ENCODE measurements around the gene GRIK2. TPM values are rescaled to one million over a fixed set of nuclear protein-coding genes. Genes with fewer than 3 reads are reported as not detected.
"Not testable (repeated sequence)": the region's sequence is repeated elsewhere in the genome, so short reads cannot be mapped to it uniquely, and the experiment has no call there.

Gene GRIK2
- total and polyA plus RNA-seq, 3 experiments from 2014 or later, result not detected

GRCh38 chr6:101605874-101606273 is 212.4 kb downstream of the GRIK2 start:
- Mint-ChIP-seq H3K27me3 (no peaks in the 10 kb centered on the region), H3K4me1 (no peaks in the 10 kb centered on the region), H3K27ac (no peak overlapping the region), H3K9me3 (peaks cover 0 to 11% (median 0%) of the 10 kb centered on the region in 5 donors), H3K36me3 (no peaks in the 10 kb centered on the region), H3K4me3 (no peak overlapping the region)
- ChIA-PET CTCF (no interaction called here), POLR2A (no interaction called here)
- Histone ChIP-seq H3K27ac (ENCODE audit: low read depth, low read length) (no peak overlapping the region), H3K4me3 (ENCODE audit: low read length) (no peak overlapping the region), H3K36me3 (ENCODE audit: insufficient read depth, low read length) (no peaks in the 10 kb centered on the region), H3K4me1 (ENCODE audit: insufficient read depth, low read length) (no peaks in the 10 kb centered on the region), H3K9me3 (ENCODE audit: low read length) (no peaks in the 10 kb centered on the region), H3K27me3 (ENCODE audit: insufficient read depth, low read length, poor library complexity, severe bottlenecking) (no peaks in the 10 kb centered on the region)
- no peak for DNase-seq

- H3K27ac ChIP-seq (ENCODE audit: low read depth, low read length), result no peak overlapping the region
- no peak for DNase-seq
- peaks cover 0 to 6% (median 0%) of the 10 kb centered on the region in 5 donors for H3K9me3 Mint-ChIP-seq
- no peak overlapping the region for H3K4me3 ChIP-seq (ENCODE audit: low read length)
- no peaks in the 10 kb centered on the region for H3K36me3 ChIP-seq (ENCODE audit: insufficient read depth, low read length)
- no peaks in the 10 kb centered on the region for H3K4me1 Mint-ChIP-seq
- H3K27me3 Mint-ChIP-seq, result no peaks in the 10 kb centered on the region
- H3K4me1 ChIP-seq (ENCODE audit: insufficient read depth, low read length), result no peaks in the 10 kb centered on the region
- ChIA-PET POLR2A (no interaction called here), CTCF (no interaction called here)
- no peak overlapping the region for H3K27ac Mint-ChIP-seq
- H3K4me3 Mint-ChIP-seq, result no peak overlapping the region
- no peaks in the 10 kb centered on the region for H3K36me3 Mint-ChIP-seq
- H3K9me3 ChIP-seq (ENCODE audit: low read length), result no peaks in the 10 kb centered on the region
- no peaks in the 10 kb centered on the region for H3K27me3 ChIP-seq (ENCODE audit: insufficient read depth, low read length, poor library complexity, severe bottlenecking)
These were observed 213.7 kb downstream of the GRIK2 start for GRCh38 chr6:101607111-101607690.

GRCh38 chr6:101608703-101609102 is 215.2 kb downstream of the GRIK2 start:
- Histone ChIP-seq H3K4me1 (ENCODE audit: insufficient read depth, low read length) (no peaks in the 10 kb centered on the region), H3K9me3 (ENCODE audit: low read length) (no peaks in the 10 kb centered on the region), H3K27ac (ENCODE audit: low read depth, low read length) (no peak overlapping the region), H3K36me3 (ENCODE audit: insufficient read depth, low read length) (no peaks in the 10 kb centered on the region), H3K4me3 (ENCODE audit: low read length) (no peak overlapping the region), H3K27me3 (ENCODE audit: insufficient read depth, low read length, poor library complexity, severe bottlenecking) (no peaks in the 10 kb centered on the region)
- Mint-ChIP-seq H3K27ac (no peak overlapping the region), H3K36me3 (no peaks in the 10 kb centered on the region), H3K9me3 (peaks cover 0 to 3% (median 0%) of the 10 kb centered on the region in 5 donors), H3K4me3 (no peak overlapping the region), H3K4me1 (no peaks in the 10 kb centered on the region), H3K27me3 (no peaks in the 10 kb centered on the region)
- no peak for DNase-seq
- ChIA-PET CTCF (no interaction called here), POLR2A (no interaction called here)

- H3K36me3 ChIP-seq (ENCODE audit: insufficient read depth, low read length), result no peaks in the 10 kb centered on the region
- no peaks in the 10 kb centered on the region for H3K4me1 ChIP-seq (ENCODE audit: insufficient read depth, low read length)
- H3K4me1 Mint-ChIP-seq, result no peaks in the 10 kb centered on the region
- no peak overlapping the region for H3K4me3 ChIP-seq (ENCODE audit: low read length)
- H3K4me3 Mint-ChIP-seq, result no peak overlapping the region
- H3K27ac Mint-ChIP-seq, result no peak overlapping the region
- H3K27ac ChIP-seq (ENCODE audit: low read depth, low read length), result no peak overlapping the region
- H3K27me3 ChIP-seq (ENCODE audit: insufficient read depth, low read length, poor library complexity, severe bottlenecking), result no peaks in the 10 kb centered on the region
- H3K9me3 ChIP-seq (ENCODE audit: low read length), result no peaks in the 10 kb centered on the region
- H3K27me3 Mint-ChIP-seq, result no peaks in the 10 kb centered on the region
- H3K36me3 Mint-ChIP-seq, result no peaks in the 10 kb centered on the region
- ChIA-PET CTCF (no interaction called here), POLR2A (no interaction called here)
- H3K9me3 Mint-ChIP-seq, result peaks cover 0 to 3% (median 2%) of the 10 kb centered on the region in 5 donors
- DNase-seq, result no peak
These were observed 220.0 kb downstream of the GRIK2 start for GRCh38 chr6:101613556-101613955.

- no peaks in the 10 kb centered on the region for H3K36me3 ChIP-seq (ENCODE audit: insufficient read depth, low read length)
- no peaks in the 10 kb centered on the region for H3K36me3 Mint-ChIP-seq
- no peaks in the 10 kb centered on the region for H3K4me1 ChIP-seq (ENCODE audit: insufficient read depth, low read length)
- no peak overlapping the region for H3K4me3 Mint-ChIP-seq
- ChIA-PET CTCF (no interaction called here), POLR2A (no interaction called here)
- H3K4me1 Mint-ChIP-seq, result no peaks in the 10 kb centered on the region
- no peak overlapping the region for H3K27ac ChIP-seq (ENCODE audit: low read depth, low read length)
- no peak overlapping the region for H3K27ac Mint-ChIP-seq
- H3K4me3 ChIP-seq (ENCODE audit: low read length), result no peak overlapping the region
- no peaks in the 10 kb centered on the region for H3K27me3 ChIP-seq (ENCODE audit: insufficient read depth, low read length, poor library complexity, severe bottlenecking)
- H3K9me3 ChIP-seq (ENCODE audit: low read length), result no peaks in the 10 kb centered on the region
- no peaks in the 10 kb centered on the region for H3K27me3 Mint-ChIP-seq
- no peak for DNase-seq
- H3K9me3 Mint-ChIP-seq, result peaks cover 0 to 3% (median 0%) of the 10 kb centered on the region in 5 donors
These were observed 221.3 kb downstream of the GRIK2 start for GRCh38 chr6:101614774-101615173.

GRCh38 chr6:101626269-101626668 is 232.8 kb downstream of the GRIK2 start:
- Mint-ChIP-seq H3K4me1 (no peaks in the 10 kb centered on the region), H3K27me3 (no peaks in the 10 kb centered on the region), H3K9me3 (no peaks in the 10 kb centered on the region), H3K4me3 (no peak overlapping the region), H3K36me3 (no peaks in the 10 kb centered on the region), H3K27ac (no peak overlapping the region)
- ChIA-PET POLR2A (no interaction called here), CTCF (no interaction called here)
- no peaks in the 10 kb centered on the region for H3K4me1 ChIP-seq (ENCODE audit: insufficient read depth, low read length)
- H3K4me3 ChIP-seq (ENCODE audit: low read length), result no peak overlapping the region
- H3K27ac ChIP-seq (ENCODE audit: low read depth, low read length), result no peak overlapping the region
- no peaks in the 10 kb centered on the region for H3K36me3 ChIP-seq (ENCODE audit: insufficient read depth, low read length)
- DNase-seq, result no peak
- no peaks in the 10 kb centered on the region for H3K9me3 ChIP-seq (ENCODE audit: low read length)
- no peaks in the 10 kb centered on the region for H3K27me3 ChIP-seq (ENCODE audit: insufficient read depth, low read length, poor library complexity, severe bottlenecking)

- Mint-ChIP-seq H3K36me3 (no peaks in the 10 kb centered on the region), H3K4me3 (no peak overlapping the region), H3K27me3 (no peaks in the 10 kb centered on the region), H3K27ac (no peak overlapping the region), H3K9me3 (peaks cover 0 to 6% (median 0%) of the 10 kb centered on the region in 5 donors), H3K4me1 (no peaks in the 10 kb centered on the region)
- no peaks in the 10 kb centered on the region for H3K36me3 ChIP-seq (ENCODE audit: insufficient read depth, low read length)
- DNase-seq, result no peak
- H3K27ac ChIP-seq (ENCODE audit: low read depth, low read length), result no peak overlapping the region
- no peak overlapping the region for H3K4me3 ChIP-seq (ENCODE audit: low read length)
- no peaks in the 10 kb centered on the region for H3K4me1 ChIP-seq (ENCODE audit: insufficient read depth, low read length)
- H3K9me3 ChIP-seq (ENCODE audit: low read length), result no peaks in the 10 kb centered on the region
- ChIA-PET POLR2A (no interaction called here), CTCF (no interaction called here)
- H3K27me3 ChIP-seq (ENCODE audit: insufficient read depth, low read length, poor library complexity, severe bottlenecking), result no peaks in the 10 kb centered on the region
These were observed 237.4 kb downstream of the GRIK2 start for GRCh38 chr6:101630941-101631340.

- Histone ChIP-seq H3K4me3 (ENCODE audit: low read length) (no peak overlapping the region), H3K9me3 (ENCODE audit: low read length) (no peaks in the 10 kb centered on the region), H3K27ac (ENCODE audit: low read depth, low read length) (no peak overlapping the region), H3K36me3 (ENCODE audit: insufficient read depth, low read length) (no peaks in the 10 kb centered on the region), H3K27me3 (ENCODE audit: insufficient read depth, low read length, poor library complexity, severe bottlenecking) (no peaks in the 10 kb centered on the region), H3K4me1 (ENCODE audit: insufficient read depth, low read length) (no peaks in the 10 kb centered on the region)
- Mint-ChIP-seq H3K4me3 (no peak overlapping the region), H3K36me3 (no peaks in the 10 kb centered on the region), H3K27ac (no peak overlapping the region), H3K4me1 (no peaks in the 10 kb centered on the region), H3K9me3 (peaks cover 0 to 6% (median under 1%) of the 10 kb centered on the region in 5 donors), H3K27me3 (no peaks in the 10 kb centered on the region)
- ChIA-PET CTCF (no interaction called here), POLR2A (no interaction called here)
- DNase-seq, result no peak
These were observed 239.6 kb downstream of the GRIK2 start for GRCh38 chr6:101633081-101633480.

GRCh38 chr6:101638865-101639264 is 245.4 kb downstream of the GRIK2 start:
- H3K4me3 Mint-ChIP-seq; H3K9me3 ChIP-seq (ENCODE audit: low read length); H3K4me3 ChIP-seq (ENCODE audit: low read length); H3K36me3 Mint-ChIP-seq; H3K27ac Mint-ChIP-seq; H3K27ac ChIP-seq (ENCODE audit: low read depth, low read length); POLR2A ChIA-PET; H3K4me1 ChIP-seq (ENCODE audit: insufficient read depth, low read length); H3K27me3 ChIP-seq (ENCODE audit: insufficient read depth, low read length, poor library complexity, severe bottlenecking); DNase-seq; H3K9me3 Mint-ChIP-seq; H3K27me3 Mint-ChIP-seq; H3K36me3 ChIP-seq (ENCODE audit: insufficient read depth, low read length); CTCF ChIA-PET; H3K4me1 Mint-ChIP-seq: not testable (repeated sequence)
